ENCODE measurements around the gene C4orf50.

- no peak for TF ChIP-seq CTCF (IDR thresholded peaks at IDR 0.05; ENCODE audit: poor library complexity, severe bottlenecking)
- no peak for TF ChIP-seq RAD21 (conservative IDR thresholded peaks at IDR 0.05)
- TF ChIP-seq MXI1 (conservative IDR thresholded peaks at IDR 0.05; ENCODE audit: poor library complexity, severe bottlenecking) = no peak
- no peak for TF ChIP-seq EZH2 (IDR thresholded peaks at IDR 0.05; ENCODE audit: borderline replicate concordance, insufficient read depth, low read length, poor library complexity, severe bottlenecking)
- no peak for TF ChIP-seq EP300 (conservative IDR thresholded peaks at IDR 0.05; ENCODE audit: poor library complexity, severe bottlenecking)
- TF ChIP-seq REST (IDR thresholded peaks at IDR 0.05; ENCODE audit: borderline replicate concordance) = no peak
- no peak for TF ChIP-seq SMC3 (conservative IDR thresholded peaks at IDR 0.05; ENCODE audit: poor library complexity)
- TF ChIP-seq TAF1 (IDR thresholded peaks at IDR 0.05; ENCODE audit: low read depth) = no peak
- no peak for TF ChIP-seq POLR2AphosphoS5 (IDR thresholded peaks at IDR 0.05)
Observed at GRCh38 chr4:5908876-5909427, 109.3 kb downstream of the C4orf50 start.
